ENCODE data around the gene UBE2F.
A peak's percentile ranks its signal among the peaks of the same experiment; 100 is the strongest.
"Not testable (repeated sequence)": the region's sequence is repeated elsewhere in the genome, so short reads cannot be mapped to it uniquely, and the experiment has no call there.

UBE2F gene

DNA sequence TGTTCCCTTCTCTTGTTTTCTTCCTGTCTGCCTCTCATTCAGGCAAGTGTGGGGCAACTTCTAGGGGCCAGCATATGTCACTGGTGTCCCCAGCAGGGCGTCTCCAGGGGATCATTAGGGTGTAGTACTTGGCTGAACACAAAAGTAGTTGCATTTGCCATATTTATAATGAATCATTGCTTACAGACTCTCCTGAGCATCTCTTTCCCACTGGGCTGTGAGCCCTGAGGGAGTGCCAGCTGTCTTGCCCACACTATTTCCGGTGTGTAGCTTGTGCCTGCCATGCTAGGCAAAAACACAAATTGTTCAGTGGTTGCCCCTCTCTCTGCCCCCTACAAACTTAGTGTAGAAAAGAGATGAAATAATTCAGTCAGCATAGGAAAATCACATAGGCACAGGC, 53.1 kb downstream of the UBE2F start:
- no peak for DNase-seq (ENCODE audit: low read depth)

DNA sequence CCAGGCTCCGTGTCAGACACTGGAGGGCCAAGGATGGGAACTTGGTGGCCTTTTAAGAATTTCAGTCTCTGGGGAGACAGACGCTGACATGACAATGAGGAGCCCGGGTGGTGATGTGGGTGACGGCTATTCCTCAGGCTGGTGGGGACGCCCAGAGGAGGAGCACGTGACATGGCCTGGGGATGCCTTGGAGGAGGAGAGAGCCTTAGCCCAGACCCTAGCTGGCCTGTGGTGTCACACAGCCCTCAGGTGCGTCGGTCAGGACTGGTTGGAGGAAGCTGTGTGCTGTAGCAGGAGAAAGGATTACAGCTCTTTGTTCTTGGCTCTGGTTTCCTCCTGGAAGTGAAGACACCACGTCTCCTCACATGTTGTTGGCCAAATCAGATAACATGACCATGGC, 54.0 kb downstream of the UBE2F start:
- no peak for DNase-seq (ENCODE audit: low read depth)

DNA sequence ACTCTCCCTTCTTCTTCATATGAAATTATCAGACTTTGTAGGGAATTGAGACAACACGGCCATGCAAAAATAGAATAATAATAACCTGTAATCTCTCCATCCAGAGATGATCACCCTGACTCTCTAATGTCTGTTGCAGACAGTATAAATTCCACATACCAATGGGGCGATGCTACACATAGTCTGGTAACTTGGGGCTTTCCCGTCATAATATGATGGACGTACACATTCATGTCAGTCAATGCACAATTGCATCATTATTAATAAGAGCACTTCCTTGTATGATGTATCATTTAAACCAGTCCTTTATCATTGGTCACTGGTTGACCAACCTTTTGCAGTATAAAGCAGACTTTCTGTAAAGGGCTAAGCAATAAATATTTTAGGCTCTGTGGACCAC, 54.5 kb downstream of the UBE2F start:
- DNase-seq (ENCODE audit: low read depth) = peak; percentile 55

DNA sequence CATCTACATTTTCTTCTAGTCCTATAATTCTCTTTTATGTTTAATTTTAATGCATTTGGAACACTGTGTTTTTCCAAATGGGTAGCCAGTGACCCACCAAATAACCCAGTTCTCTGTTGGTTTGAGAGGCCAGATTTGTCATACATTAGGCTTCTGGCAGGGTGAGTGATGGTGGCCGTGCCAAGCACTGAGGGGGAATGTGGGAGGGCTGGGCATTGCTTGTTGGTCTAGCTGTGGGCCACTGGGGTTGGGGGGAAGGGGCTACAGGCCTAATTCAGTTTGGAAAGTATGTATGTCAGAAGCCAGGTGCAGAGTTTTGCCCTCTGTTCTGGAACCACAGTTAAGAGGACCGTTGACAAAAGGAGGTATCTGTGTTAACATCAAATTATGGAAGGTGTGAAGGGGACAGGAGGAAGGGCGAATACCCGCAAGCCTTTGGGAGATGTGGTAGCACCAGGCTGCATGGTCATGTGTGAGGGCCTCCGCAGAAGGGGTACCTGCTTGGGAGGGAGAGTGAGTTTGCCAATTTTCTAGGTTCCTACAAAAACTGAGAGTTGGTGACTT, 55.9 kb downstream of the UBE2F start:
- no peak for DNase-seq (ENCODE audit: low read depth)

DNA sequence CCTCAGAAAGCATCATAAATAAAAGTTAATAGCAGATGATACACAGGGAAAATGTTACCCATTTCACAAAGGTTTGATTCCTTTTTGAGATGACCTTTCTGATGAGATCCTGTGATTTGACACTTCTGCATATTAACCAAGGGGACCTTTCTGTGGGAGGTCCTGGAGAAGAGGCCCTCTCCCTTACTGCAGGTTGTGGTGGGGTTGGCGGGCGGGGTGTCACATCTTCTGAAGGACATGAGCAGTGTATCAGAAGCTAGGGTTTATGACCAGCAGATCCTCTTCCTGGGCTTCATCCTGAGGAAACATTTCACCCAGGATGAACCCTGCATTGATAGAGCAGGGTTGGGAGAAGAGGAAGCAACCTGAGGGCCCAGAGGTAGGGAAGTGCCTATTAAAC, 56.8 kb downstream of the UBE2F start:
- DNase-seq (ENCODE audit: low read depth) = no peak

DNA sequence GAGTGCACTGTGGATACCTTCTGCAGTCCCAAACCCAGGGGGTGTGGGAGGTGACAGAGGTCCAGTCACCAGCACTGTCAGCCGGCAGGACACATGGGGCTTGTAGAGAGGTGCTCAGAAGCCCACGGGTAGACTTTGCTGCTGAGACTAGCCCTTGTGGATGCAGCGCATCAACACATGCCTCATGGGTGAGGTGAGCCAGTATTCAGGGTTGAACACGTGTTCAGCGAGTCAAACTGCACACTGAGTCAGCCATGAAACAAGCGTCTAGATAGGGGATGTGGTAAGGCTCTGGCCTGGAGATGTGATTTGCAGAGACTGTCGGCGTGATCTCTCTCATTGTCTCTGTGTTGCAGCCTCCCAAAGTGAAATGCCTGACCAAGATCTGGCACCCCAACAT, 58.2 kb downstream of the UBE2F start:
- DNase-seq (ENCODE audit: low read depth) = peak; percentile 87

DNA sequence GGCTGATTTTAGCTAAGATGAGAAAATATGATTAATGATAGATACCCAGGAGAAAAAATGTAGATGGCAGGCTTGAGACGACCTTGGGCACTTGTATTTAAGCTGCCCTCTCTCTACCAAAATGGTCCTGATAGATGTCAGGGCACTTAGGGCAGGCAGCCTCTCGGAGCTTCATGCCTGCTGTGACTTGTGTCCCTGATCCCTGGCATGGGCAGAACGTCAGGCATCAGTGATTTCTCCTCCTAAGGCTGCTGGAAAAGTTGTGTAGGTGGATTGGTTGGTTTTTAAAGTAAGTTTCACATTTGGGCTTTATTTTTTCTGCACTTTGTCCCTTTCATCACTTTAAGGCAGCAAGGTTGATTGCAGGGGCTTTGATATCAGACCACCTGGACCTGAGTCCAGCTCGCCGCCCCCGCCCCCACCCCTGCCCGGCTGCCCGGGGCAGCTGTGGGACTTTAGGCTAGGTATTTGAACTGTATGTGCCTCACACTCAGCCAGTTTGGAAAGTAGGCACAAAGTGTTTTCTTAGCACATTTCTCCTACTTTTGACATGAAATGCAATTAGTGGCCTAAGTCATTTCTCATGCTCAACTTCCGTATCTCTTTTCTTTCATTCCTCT, 59.0 kb downstream of the UBE2F start:
- DNase-seq (ENCODE audit: low read depth) = no peak

DNA sequence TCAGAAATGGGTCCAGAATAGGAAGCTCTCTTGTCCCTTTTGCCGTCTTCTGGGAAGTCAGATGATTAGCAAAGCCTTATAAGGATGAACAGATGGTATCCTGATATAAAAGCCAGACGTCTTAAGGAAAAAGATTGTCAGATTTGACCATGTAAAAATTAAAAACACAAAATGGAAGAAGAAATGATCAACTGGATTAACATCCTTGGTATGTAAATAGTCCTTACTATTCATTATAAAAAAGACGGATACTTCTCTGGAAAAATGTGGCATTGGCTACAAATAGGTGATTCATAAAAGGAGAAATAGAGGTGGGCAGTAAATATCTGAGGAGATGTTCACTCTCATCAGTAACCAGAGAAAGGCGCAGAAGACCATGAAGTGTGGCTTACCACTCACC, 60.2 kb downstream of the UBE2F start:
- DNase-seq (ENCODE audit: low read depth) = peak; percentile 7

DNA sequence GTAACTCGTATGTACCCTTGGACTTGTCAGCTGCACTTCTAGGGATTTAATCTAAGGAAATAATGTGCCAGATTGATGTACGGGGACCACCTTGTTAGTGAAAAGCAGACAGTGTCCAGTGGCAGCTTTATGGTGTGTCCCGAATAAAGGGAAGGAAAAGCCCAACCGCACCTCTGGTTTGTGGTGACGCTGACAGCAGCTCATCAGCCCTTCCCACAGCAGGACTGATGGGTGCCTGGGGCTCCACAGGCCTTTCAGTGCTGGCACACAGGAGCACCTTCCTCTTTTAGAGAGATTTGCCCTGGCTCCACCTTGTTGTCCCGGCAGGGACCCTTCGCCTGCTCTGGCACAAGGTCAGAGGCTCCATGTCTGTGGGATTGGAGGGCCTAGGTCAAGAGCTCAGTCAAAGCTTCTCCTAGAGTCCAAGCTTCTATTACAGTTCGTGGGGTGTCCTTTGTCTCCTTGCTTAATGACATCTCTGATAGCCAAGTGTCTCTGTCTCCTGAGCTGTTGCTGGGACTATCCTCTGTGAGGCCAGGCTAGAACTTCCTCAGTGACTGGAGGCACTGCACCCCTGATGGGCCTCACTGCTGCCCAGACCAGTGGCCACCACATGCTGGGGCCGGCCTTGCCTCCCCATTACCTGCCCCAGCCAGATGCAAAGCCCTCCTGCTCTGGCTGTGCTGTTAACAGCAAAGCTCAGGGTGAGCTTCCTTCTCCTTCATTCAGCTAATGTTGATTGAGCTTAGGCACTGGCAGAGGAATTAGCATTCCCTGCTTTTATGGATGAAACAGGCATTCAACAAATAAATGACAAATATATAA, 61.0 kb downstream of the UBE2F start:
- no peak for DNase-seq (ENCODE audit: low read depth)

DNA sequence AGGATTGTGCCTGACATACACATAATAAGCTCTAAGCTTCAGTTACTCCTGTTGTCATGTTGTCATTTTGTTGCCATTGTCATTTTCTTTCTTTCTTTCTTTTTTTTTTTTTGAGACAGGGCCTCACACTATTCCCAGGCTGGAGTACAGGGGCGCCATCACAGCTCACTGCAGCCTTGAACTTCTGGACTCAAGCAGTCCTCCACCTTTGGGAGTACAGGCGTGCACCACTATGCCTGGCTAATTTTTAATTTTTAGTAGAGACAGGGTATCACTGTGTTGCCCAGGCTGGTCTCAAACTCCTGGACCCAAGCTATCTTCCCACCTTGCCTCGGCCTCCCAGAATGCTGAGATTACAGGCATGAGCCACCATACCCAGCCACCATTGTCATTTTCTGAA, 63.0 kb downstream of the UBE2F start:
- DNase-seq (ENCODE audit: low read depth) = no peak

DNA sequence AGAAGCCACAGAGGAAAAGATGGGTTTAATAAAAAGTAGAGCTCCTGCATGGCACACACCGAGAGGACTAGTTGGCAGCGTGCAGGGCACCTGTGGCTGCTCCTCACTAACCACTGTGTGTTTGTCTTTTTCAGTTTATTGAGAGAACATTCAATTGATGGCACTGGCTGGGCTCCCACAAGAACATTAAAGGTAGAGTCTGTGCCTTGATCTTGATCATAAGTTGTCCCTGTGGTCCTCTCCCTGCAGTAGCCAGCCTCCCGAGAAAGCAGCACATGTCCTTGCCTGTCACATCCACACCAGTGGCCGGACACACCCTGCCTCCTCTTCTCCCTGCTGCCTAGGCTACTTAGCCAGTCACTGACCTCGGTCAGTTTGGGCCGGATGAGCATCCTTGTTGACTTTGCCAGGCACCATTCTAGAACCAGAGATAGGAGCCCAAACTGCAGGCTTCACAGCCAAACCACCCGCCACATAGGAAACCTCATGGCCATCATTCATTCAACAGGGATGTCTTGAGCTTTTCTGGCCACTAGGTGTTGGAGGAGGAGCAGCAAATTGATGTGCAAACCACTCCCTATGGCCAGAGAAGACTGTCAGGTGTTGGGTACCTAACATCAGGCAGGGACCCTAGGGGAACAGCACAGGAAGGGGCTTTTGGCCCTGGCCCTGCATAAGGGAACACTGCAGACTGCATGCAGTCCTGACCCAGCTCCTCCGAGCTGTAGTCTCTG, 63.8 kb downstream of the UBE2F start:
- no peak for DNase-seq (ENCODE audit: low read depth)

DNA sequence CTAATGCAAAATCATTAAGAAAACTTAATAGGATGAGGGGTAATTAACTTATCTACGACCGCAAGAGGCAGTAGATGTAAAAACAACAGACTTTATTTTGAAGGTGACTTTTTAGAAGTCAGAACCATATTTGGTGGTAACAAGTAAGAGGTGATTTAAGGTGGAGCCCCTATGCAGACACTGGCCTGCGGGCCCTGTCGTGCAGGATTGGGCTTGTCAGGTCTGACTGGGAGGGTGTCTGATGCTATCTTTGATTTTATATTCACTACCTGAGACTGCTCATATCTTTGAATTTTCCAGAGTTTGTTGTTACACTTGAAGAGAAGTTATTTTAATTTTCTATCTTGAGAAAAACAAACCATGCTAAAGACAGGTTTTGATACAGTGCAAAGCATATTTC, 64.9 kb downstream of the UBE2F start:
- DNase-seq (ENCODE audit: low read depth) = no peak

DNA sequence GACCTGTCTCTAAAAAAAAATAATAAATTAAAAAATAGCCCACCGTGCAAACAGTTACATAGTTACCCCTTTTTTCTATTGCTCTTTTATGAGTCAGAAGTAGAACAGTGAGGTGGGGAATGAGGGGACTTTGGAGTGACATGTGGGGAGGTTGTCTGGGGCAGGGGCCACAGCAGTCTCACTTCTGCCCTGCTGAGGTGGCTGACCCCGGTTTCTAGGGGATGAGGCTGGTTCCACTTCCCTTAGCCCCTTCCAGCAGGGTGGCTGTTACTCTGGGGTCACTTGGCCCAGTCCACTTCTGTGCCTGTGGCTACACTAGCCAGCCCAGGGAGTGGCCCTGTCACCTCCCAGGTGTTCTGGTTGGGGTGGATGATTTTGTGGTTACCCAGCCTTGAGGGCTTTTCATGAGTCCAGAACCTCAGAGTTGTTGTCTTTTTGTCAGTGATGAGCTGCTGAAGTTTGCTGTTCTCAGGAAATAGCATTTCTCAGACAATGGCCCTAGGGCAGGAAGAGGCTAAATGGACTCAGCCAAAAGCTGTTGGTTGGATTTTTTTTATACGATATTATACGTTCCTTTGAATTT, 66.0 kb downstream of the UBE2F start:
- DNase-seq (ENCODE audit: low read depth) = no peak

DNA sequence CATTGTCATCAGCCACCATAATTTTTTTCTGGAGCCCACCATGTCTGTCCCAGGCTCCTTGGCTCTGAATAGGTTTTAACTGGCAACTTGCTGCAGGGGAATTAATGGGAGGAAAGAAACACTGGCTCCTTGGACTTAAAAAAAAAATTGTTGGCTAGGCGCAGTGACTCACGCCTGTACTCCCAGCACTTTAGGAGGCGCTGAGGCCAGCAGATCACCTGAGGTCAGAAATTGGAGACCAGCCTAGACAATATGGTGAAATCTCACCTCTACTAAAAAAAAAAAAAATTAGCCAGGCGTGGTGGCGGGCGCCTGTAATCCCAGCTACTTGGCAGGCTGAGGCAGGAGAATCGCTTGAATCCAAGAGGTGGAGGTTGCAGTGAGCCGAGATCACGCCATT, 67.2 kb downstream of the UBE2F start:
- DNase-seq (ENCODE audit: low read depth) = not testable (repeated sequence)

DNA sequence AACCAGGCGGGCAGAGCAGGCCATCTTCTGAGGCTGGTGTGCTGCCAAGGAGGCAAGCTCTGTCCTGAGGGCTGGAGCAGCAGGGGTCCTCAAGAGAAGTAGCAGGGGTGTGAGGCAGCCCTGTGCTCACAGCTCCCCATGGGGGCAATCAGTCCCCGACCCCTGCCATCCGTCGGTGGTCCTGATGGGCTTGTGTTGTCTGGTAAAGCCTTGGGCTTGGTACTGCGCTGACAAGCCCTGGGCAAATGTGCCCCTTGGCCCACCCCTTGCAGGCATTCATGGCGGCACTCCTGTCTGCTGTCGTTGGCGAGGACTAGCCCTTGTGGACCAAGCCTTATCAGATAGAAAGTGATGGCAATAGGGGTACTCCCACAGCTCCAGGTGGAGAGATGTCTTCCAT, 71.4 kb downstream of the UBE2F start:
- DNase-seq (ENCODE audit: low read depth) = no peak

DNA sequence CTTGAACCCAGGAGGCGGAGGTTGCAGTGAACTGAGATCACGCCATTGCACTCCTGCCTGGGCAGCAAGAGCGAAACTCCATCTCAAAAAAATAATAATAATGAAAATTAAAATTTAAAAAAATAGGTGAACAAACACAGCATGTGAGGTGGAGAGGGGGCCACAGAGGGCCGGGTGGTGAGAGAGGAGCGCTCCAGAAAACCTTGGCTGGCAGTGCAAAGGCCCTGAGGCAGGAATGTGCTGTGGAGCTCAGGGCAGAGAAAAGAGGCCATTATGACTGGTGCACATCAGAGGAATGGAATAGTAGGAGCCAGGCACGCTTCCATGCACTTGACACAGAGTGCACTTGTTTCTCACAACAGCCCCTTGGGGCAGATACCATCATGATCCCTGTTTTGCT, 72.3 kb downstream of the UBE2F start:
- DNase-seq (ENCODE audit: low read depth) = no peak

DNA sequence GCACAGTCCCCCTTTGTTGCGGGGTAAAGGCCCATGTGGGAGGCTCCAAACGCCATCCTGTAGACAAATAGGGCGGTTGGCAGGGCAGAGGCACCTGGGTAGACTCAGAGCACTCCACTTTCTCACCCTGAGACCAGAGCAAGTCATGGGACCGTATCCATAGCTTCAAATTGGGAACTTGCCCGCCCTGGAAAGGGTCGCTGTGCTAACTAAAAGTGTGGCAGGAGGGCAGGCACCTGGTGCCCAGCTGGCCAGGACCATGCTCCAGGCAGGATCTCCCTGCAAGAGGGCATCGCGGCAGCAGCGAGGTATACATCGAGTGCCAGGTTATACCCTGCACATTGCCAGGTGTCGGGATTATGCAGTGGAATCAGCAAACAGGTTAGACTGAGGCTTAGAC, 73.2 kb downstream of the UBE2F start:
- no peak for DNase-seq (ENCODE audit: low read depth)

DNA sequence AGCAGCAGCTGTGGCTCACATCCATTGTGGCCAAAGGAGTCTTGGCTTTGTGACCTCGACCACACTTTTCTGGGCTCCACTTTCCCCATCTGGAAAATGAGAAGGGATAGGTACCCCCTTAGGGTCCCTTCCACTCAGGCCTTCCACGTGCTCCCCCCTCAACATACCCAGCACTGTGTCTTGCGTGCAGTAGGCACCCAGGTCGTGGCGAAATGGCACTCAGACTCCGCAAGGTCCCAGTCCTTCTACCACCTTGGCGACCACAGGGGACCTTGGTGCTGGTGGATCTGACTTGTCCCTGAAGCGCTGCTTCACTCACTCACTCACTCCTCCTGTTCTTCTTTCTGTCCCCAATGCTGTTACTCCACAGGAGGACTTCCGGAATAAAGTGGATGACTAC, 74.1 kb downstream of the UBE2F start:
- no peak for DNase-seq (ENCODE audit: low read depth)

DNA sequence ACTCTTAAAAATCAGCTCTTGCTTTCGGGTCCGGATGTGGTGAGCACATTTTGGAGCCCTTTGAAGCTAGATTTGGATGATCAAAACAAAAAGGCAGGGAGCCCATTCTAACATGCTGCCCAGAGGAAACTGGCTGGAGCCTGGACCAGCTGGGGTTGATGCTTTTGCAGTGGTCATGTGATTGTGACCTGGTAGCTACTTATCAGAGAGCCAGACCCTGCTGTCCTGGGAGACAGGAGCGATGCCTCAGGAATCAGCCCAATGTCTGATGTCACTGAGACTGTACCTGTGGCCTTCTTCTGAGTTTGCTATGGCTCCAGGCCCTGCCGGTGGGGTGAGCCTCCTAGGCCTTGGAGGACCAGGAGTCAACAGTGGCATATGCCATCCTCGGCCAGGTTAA, 75.3 kb downstream of the UBE2F start:
- no peak for DNase-seq (ENCODE audit: low read depth)

DNA sequence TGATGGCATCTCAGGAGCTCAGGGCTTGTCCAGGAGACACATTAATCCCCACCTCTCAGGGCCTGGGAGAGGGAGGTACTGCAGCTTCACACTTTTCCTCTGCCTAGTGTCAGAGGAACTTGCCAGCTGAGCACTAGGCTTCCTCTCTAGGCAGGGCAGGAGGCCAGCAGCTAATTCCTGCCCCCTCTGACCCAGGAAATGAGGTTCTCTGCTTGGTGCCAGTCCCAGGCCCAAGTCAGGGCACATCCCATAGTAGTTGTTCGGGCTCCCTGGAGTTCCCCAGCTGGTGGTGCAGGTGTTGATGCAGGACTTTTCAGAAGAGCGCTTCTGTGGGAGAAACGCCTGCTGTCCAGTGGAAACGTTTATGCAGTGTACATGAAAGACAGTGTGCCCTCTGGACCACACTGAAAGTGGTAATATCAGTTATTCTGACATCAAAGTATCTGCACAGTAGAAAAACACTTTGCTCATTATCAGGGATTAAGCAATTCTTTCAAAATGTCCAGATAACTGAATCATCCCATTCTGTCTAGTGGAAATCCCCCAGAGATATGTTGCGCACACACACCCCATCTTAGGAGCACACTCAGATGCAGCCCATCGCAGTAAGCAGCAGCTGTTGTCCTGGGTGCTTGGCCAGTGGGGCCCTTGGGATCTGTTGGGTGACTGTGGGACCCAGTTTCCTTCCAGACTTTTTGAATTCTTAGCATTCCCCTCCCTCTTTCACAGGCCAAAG, 76.2 kb downstream of the UBE2F start:
- no peak for DNase-seq (ENCODE audit: low read depth)

DNA sequence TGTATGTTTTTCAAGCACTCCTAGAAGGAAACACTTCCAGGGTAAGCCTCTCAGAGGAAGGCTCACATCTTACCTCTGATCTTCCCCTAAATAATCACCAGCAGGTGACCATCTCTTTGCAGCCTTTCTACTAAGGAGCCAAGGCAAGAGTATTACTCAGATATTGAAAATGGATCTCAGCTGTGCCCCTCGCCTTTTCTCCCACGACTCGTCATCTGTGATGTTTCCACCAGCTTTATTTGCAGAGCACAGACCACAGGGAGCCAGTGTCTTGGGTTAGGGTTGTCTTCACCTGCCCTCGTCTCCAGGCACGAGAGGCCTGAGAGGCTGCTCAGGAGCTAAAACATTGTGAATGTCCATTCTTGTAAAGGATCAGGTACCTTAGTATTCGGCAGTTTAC, 77.0 kb downstream of the UBE2F start:
- no peak for DNase-seq (ENCODE audit: low read depth)

DNA sequence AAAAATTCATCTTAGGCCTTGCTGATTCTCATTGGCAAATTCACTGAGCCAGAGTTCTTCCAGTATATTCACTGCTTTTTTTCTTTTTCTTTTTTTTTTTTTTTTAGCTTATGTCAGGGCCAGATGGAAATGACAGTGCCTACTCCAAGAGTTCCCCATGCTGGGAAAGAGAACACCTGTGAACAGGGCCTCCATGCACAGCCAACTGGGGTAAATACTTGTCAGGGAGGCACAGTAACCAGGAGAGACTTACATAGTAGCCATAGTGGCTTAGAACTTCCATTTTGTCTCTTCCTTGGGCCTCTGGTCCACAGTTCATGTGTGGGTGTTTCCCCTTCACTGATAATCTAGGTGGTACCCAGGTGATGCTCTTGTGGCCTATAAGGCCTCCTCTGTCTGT, 78.8 kb downstream of the UBE2F start:
- DNase-seq (ENCODE audit: low read depth) = no peak
